Adrenal gland (tissue), 12 donors: ENCODE data around the gene SEZ6. TPM values are rescaled to one million over a fixed set of nuclear protein-coding genes. Genes with fewer than 3 reads are reported as not detected.

Experiments
- DNase-seq, 7 donors: peaks; one replicate each; pipeline ENCODE4 v3.0.0-alpha.2; 2019 to 2020
- H3K27ac ChIP-seq, 5 donors: fragments of 200-600 bp; sonication (generic) in 4 of 5; 1 replicate in 3 of 5; 2 replicates in 2 of 5; pipeline versions ENCODE4 v1.5.1 to v1.8.0; 2016 to 2020; ENCODE audit warnings: mild to moderate bottlenecking in 1 of 5
- H3K27me3 ChIP-seq: fragments of 200-600 bp; 2 replicates; pipeline ENCODE4 v1.8.0; 2021
- H3K36me3 ChIP-seq, 2 donors: fragments of 200-600 bp; replicated peaks in 1 of 2; 1 replicate in 1 of 2; 2 replicates in 1 of 2; pipeline versions ENCODE4 v1.5.1 to v1.8.0; 2018 to 2022
- H3K4me1 ChIP-seq, 2 donors: fragments of 200-600 bp; replicated peaks in 1 of 2; 1 replicate in 1 of 2; 2 replicates in 1 of 2; pipeline versions ENCODE4 v1.5.1 to v1.8.0; 2018 to 2021
- H3K4me3 ChIP-seq, 4 donors: fragments of 200-600 bp; sonication (generic) in 3 of 4; one replicate each; pipeline ENCODE4 v1.5.1; 2016 to 2018
- H3K9me3 ChIP-seq, 3 donors: fragments of 200-600 bp; sonication (generic) in 1 of 3; replicated peaks in 1 of 3; 1 replicate in 2 of 3; 2 replicates in 1 of 3; pipeline versions ENCODE4 v1.5.1 to v1.8.0; 2016 to 2021
- CTCF ChIP-seq, 6 experiments: fragments of 450-650 bp in 4 of 6; fragments of 200-600 bp in 2 of 6; sonication (generic) in 1 of 6; IDR thresholded peaks; 1 replicate in 5 of 6; 2 replicates in 1 of 6; pipeline versions ENCODE4 v1.5.1 to v1.8.0; 2016 to 2021; ENCODE audit warnings: antibody characterized with exemption in 6 of 6, mild to moderate bottlenecking in 2 of 6, moderate library complexity in 1 of 6
- POLR2A ChIP-seq, 2 donors: fragments of 450-650 bp; IDR thresholded peaks; one replicate each; pipeline ENCODE4 v1.6.1; 2017; ENCODE audit warnings: antibody characterized with exemption in 2 of 2, mild to moderate bottlenecking in 2 of 2, moderate library complexity in 1 of 2
- WGBS, 4 donors: extraction: QIAGEN DNeasy Blood & Tissue Kit in 2 of 4; methylation state at CpG; one replicate each; pipeline versions ENCODE4 v1.1.5 to v1.1.7; 2013 to 2017; 5-methylcytosine and 5-hydroxymethylcytosine counted together
- intact Hi-C, 2 donors: fragments of 100-400 bp; cut with DNase I; formaldehyde crosslinking; loops; one replicate each; pipeline versions ENCODE4 v1.14.1 to v1.15.0; 2022 to 2023
- polyA plus RNA-seq, 3 donors: library from polyadenylated mRNA; stranded (reverse); fragments of 200-250 nt in 2 of 3; fragments of 350-450 nt in 1 of 3; fragmentation: Illumina TruSeq in 1 of 3; extraction: RNeasy Lipid Tissue Mini Kit (QIAGEN cat#74804) in 1 of 3; gene quantifications; one replicate each; pipeline ENCODE4 v1.2.3, GENCODE V29; 2013 to 2014
- total RNA-seq, 9 donors: library from RNA; depleted of rRNA in 4 of 9; stranded (reverse); fragments of >200 nt in 4 of 9; fragments of 120-200 nt in 1 of 9; fragmentation: NEBNext Ultra II Directional in 1 of 9; extraction: Animal tissue kit (Norgen Biotek cat#: 25700) in 1 of 9; gene quantifications; one replicate each; pipeline versions ENCODE4 v1.1.0 to v1.2.4, GENCODE V29; 2013 to 2023
- donor health status: healthy with polysubstance abuse.
- donor health status: Bipolar disorder and iron deficiency.
- donor health status: DM: yes; HTN: yes; CAD: no.
- donor health status: DM: no; HTN: no; CAD: no.
- donor health status: DM: no; HTN: no; CAD: no.
- donor health status: DM: yes; HTN: yes; CAD: no.

The SEZ6 gene
- total and polyA plus RNA-seq, 12 donors: 0.11 to 1.0 (median 0.33) TPM; not detected in 6

- TF ChIP-seq CTCF (IDR thresholded peaks at IDR 0.05) (no peak), POLR2A (IDR thresholded peaks at IDR 0.05) (no peak)
- H3K9me3 ChIP-seq: no peaks in the 10 kb centered on the region
- peaks cover 0 to 97% of the 10 kb centered on the region in 2 donors for H3K36me3 ChIP-seq
- no peaks in the 10 kb centered on the region for H3K27me3 ChIP-seq
- intact Hi-C loops: loop anchor here in 1 of 2 donors (10.0 kb wide), 2 partner anchors 57 to 157 kb away; partner anchors contain the start of gene ERAL1
- peak overlapping the region in 1 of 5 donors; percentile 9 for H3K27ac ChIP-seq
- no peak for DNase-seq
- H3K4me1 ChIP-seq: peaks cover 8 to 23% of the 10 kb centered on the region in 2 donors
- H3K4me3 ChIP-seq: no peak overlapping the region
- 87 to 95% (median 91%) methylated on average over 13 of the region's 13 CpGs for WGBS, 4 donors
Observed at GRCh38 chr17:28911411-28912045, 94.3 kb downstream of the SEZ6 start.

GRCh38 chr17:28910534-28910933 is 95.3 kb downstream of the SEZ6 start:
- TF ChIP-seq CTCF (IDR thresholded peaks at IDR 0.05): no peak
- no peak for TF ChIP-seq POLR2A (IDR thresholded peaks at IDR 0.05)
- Histone ChIP-seq H3K4me3 (no peak overlapping the region), H3K27me3 (no peaks in the 10 kb centered on the region), H3K27ac (no peak overlapping the region), H3K4me1 (peaks cover 8 to 23% of the 10 kb centered on the region in 2 donors), H3K9me3 (no peaks in the 10 kb centered on the region), H3K36me3 (peaks cover 0 to 96% of the 10 kb centered on the region in 2 donors)
- DNase-seq: no peak
- intact Hi-C loops: loop anchor here in 1 of 2 donors (10.0 kb wide), 2 partner anchors 56 to 156 kb away; partner anchors contain the start of gene ERAL1
- WGBS, 4 donors: 90 to 100% (median 97%) methylated on average over 1 of the region's 1 CpG

- H3K4me3 ChIP-seq: no peak overlapping the region
- H3K27me3 ChIP-seq: no peaks in the 10 kb centered on the region
- H3K9me3 ChIP-seq: no peaks in the 10 kb centered on the region
- TF ChIP-seq POLR2A (IDR thresholded peaks at IDR 0.05) (no peak), CTCF (IDR thresholded peaks at IDR 0.05) (no peak)
- H3K27ac ChIP-seq: peak overlapping the region in 2 of 5 donors; percentile 55 to 76
- intact Hi-C loops: no loop called here
- peaks cover 8 to 23% of the 10 kb centered on the region in 2 donors for H3K4me1 ChIP-seq
- DNase-seq: peak in 6 of 7 donors; percentile 61 to 74 (median 69)
- H3K36me3 ChIP-seq: peaks cover 0 to 80% of the 10 kb centered on the region in 2 donors
- WGBS, 4 donors: 48 to 59% (median 49%) methylated on average over 5 to 6 of the region's 6 CpGs
Observed at GRCh38 chr17:28908640-28909167, 97.1 kb downstream of the SEZ6 start.

- 72 to 86% (median 78%) methylated on average over 3 of the region's 3 CpGs for WGBS, 4 donors
- TF ChIP-seq POLR2A (IDR thresholded peaks at IDR 0.05): no peak
- no peak for TF ChIP-seq CTCF (IDR thresholded peaks at IDR 0.05)
- Histone ChIP-seq H3K4me1 (peaks cover 8 to 28% of the 10 kb centered on the region in 2 donors), H3K9me3 (no peaks in the 10 kb centered on the region), H3K27me3 (no peaks in the 10 kb centered on the region), H3K27ac (peak overlapping the region in 2 of 5 donors; percentile 55 to 76), H3K36me3 (peaks cover 0 to 72% of the 10 kb centered on the region in 2 donors), H3K4me3 (no peak overlapping the region)
- DNase-seq: no peak
- intact Hi-C loops: no loop called here
Observed at GRCh38 chr17:28907709-28908475, 97.9 kb downstream of the SEZ6 start.
